Immature natural killer cell (primary cell): ENCODE results near the gene KHK. TPM values are rescaled to one million over a fixed set of nuclear protein-coding genes. Genes with fewer than 3 reads are reported as not detected.
"Not testable (repeated sequence)": the region's sequence is repeated elsewhere in the genome, so short reads cannot be mapped to it uniquely, and the experiment has no call there.

Experiments used
- DNase-seq, 3 donors: peaks; one replicate each; pipeline ENCODE4 v3.0.0; 2022; ENCODE audit warnings: mixed read lengths in 1 of 3
- H3K27ac Mint-ChIP-seq, 6 donors: one replicate each; pipeline ENCODE4 v1.8.0; 2020; ENCODE audit warnings: mixed read lengths in 6 of 6, mild to moderate bottlenecking in 5 of 6, inconsistent platforms in 4 of 6, moderate library complexity in 3 of 6
- H3K27me3 Mint-ChIP-seq, 3 donors: one replicate each; pipeline ENCODE4 v1.8.0; 2020 to 2021; ENCODE audit warnings: low read depth in 3 of 3, mild to moderate bottlenecking in 3 of 3, mixed read lengths in 3 of 3, moderate library complexity in 3 of 3, inconsistent platforms in 1 of 3
- H3K36me3 Mint-ChIP-seq, 3 donors: one replicate each; pipeline ENCODE4 v1.8.0; 2020; ENCODE audit warnings: mixed read lengths in 3 of 3, inconsistent platforms in 2 of 3, mild to moderate bottlenecking in 2 of 3
- H3K4me1 Mint-ChIP-seq, 2 donors: one replicate each; pipeline ENCODE4 v1.8.0; 2020; ENCODE audit warnings: inconsistent platforms in 2 of 2, mild to moderate bottlenecking in 2 of 2, mixed read lengths in 2 of 2, moderate library complexity in 1 of 2
- H3K4me3 Mint-ChIP-seq, 5 donors: one replicate each; pipeline ENCODE4 v1.8.0; 2020; ENCODE audit warnings: mild to moderate bottlenecking in 5 of 5, mixed read lengths in 5 of 5, inconsistent platforms in 3 of 5, moderate library complexity in 3 of 5
- H3K9me3 Mint-ChIP-seq, 6 donors: one replicate each; pipeline ENCODE4 v1.8.0; 2020; ENCODE audit warnings: mild to moderate bottlenecking in 6 of 6, mixed read lengths in 6 of 6, inconsistent platforms in 4 of 6, moderate library complexity in 3 of 6
- polyA plus RNA-seq, 3 donors: library from polyadenylated mRNA; unstranded; fragments of 300-500 nt; fragmentation: Illumina TruSeq; gene quantifications; one replicate each; pipeline ENCODE4 v1.2.3, GENCODE V29; 2021

The KHK gene
- polyA plus RNA-seq, 3 donors from 2014 or later: 7.0 to 9.5 (median 8.4) TPM

DNA sequence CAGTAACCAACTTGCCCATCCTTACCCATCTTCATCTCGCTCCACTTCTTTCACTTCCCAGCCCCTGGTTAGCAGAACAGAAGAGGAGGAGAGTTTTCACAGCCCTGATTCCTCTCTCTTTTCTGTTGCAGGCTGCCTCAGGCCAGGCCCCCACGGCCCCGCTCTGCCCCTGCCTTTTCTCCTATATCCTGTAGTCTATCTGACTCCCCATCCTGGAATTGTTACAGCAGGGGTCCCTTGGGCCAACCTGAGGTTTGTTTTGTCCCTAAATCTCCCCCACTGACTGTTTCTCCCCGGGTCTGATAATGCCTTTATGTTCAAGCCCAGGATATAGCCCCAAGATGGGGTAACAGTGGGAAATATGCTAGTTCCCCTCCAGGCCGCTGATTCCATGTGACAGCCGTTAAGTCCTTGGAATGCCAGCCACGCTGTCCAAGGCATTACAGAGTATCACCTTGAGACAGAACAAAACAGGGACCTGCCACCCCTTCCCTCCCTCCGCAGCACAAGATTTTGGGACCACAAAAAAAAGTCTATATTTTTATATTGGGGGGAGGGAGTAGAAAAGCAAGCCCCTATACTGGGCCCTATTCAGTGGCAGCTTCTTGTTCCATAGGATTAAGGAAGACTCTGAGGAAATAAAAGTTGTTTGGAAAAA lies 16.5 kb upstream of the KHK start:
- Mint-ChIP-seq H3K27ac (peak overlapping the region; percentile 52 to 98 (median 96)), H3K27me3 (no peaks in the 10 kb centered on the region), H3K36me3 (peaks cover 4 to 18% (median 12%) of the 10 kb centered on the region in 3 donors), H3K9me3 (peaks cover 0 to 2% (median 0%) of the 10 kb centered on the region in 6 donors), H3K4me3 (peak overlapping the region; percentile 97 to 98 (median 98)), H3K4me1 (peaks cover 59 to 84% of the 10 kb centered on the region in 2 donors)
- no peak for DNase-seq

DNA sequence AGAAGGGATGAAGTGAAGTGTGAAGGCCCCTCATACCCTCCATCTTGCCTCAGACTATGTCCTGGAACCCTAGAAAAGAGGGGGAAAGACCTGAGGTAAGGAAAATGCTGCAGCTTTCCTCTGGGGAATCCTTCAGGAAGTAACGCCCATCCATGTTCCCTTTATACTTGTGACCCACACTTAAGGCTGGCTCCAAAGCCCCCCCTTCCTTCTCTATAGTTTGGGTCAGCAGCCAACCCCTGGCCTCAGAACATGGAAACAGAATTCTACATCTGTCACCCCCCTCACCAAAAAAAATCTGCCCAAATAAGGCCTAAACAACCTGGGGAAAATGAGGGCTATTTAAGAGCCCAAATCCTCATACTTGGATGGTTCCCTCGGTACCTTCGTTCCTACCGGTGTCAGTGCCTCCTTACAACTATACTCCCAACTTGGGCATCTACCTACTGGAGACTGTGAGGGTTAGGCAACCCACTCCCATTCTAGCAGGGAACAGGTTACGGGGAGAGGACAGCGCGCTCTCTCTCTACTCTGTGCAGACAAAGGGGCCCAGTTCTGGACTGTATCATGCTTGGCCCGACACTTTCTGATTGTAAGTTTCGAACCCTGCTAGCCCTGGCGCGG lies 15.8 kb upstream of the KHK start:
- Mint-ChIP-seq H3K9me3 (peaks cover 0 to 2% (median 0%) of the 10 kb centered on the region in 6 donors), H3K4me1 (peaks cover 63 to 85% of the 10 kb centered on the region in 2 donors), H3K27me3 (no peaks in the 10 kb centered on the region), H3K36me3 (peaks cover 4 to 14% (median 12%) of the 10 kb centered on the region in 3 donors), H3K4me3 (peak overlapping the region; percentile 97 to 98 (median 98)), H3K27ac (peak overlapping the region; percentile 92 to 98 (median 96))
- no peak for DNase-seq

DNA sequence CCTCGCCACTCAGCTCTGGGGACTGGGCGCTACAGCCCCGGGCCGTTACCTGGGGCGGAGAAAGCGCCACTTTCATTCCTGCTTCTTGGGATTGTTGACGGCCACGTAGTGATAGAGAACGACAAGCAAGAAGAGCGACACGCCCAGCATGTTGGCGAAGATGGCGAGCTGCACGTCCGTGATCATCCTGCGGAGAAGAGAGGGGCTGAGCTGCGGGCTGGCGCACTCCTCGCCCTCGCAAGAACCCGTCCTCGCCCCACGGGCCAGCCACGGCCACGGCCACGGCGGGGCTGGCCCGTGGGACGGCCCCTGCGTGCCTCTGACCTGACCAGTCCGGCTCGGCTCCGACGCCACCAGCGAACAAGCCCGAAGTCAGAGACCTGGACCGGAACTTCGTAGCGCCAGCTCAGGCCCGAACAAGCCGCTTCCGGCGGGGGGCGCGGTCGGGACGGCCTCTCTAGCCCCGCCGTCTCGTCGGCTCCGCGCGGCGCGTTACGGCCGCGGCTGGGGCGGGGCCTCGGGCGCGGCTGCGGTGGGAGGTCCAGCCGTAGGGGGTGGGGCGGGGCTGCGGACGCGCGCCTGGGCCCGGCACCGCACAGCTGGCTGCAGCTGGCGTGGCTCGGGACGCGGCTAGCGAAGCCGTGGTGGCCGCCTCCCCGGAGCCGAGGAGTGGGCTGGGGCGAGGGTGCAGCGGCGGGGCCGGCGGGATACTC lies 15.1 kb upstream of the KHK start, which contains the start of gene OST4:
Gene OST4, minus strand, starts transcription at position 378 of the 713 bp plus-strand sequence.
- peak; percentile 90 to 92 (median 91) for DNase-seq
- H3K4me1 Mint-ChIP-seq: peaks cover 66 to 85% of the 10 kb centered on the region in 2 donors
- H3K4me3 Mint-ChIP-seq: peak within 1 kb of the TSS; percentile 97 to 98 (median 98)
- peaks cover 0 to 2% (median 0%) of the 10 kb centered on the region in 6 donors for H3K9me3 Mint-ChIP-seq
- H3K36me3 Mint-ChIP-seq: peaks cover 4 to 12% (median 9%) of the 10 kb centered on the region in 3 donors
- peak within 1 kb of the TSS; percentile 92 to 98 (median 96) for H3K27ac Mint-ChIP-seq
- H3K27me3 Mint-ChIP-seq: no peaks in the 10 kb centered on the region

DNA sequence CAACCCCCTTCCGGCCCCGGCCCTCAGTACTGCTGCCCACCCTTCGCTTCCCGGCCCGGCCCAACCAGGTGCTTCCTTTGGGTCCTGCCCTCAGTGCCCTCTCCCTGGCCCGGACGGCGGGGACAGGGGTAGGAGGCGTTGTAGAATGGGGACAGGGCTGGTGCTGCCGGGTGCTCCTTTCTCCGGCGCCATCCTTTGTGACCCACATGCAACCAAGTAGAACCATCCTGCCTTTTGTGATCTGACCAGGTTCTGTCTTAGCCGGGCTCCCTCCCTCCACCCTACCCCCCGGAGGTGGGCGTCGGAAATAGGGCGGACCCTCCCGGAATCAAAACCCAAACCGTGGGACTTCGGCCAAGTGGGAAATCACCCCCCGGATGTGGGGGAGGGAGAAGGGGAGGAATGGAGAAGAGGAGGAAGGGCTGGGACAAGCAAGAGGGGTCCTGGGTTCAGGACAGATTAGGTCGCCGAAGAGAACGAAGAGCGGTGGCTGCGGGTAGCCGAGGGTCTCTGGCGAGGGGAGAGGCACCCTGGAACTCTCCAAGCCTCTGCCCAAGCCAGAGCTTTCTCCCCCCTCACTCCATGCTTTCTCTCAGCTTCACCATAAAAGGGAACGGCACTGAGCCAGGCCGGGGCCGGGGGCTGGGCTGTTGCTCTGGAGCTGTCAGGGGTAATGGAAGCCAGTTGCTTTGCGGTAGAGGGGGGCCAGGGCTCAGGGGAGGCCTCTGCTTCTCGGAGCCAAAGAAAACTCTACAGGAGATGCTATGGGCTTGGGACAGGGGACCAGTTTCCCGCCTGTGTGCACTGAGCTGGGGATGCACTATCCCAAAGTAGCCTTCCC lies 14.4 kb upstream of the KHK start:
- Mint-ChIP-seq H3K4me3 (peak overlapping the region; percentile 74 to 79 (median 77)), H3K9me3 (peaks cover 0 to 2% (median 0%) of the 10 kb centered on the region in 6 donors), H3K4me1 (peaks cover 71 to 87% of the 10 kb centered on the region in 2 donors), H3K27ac (peak overlapping the region; percentile 46 to 82 (median 80)), H3K36me3 (peaks cover 4 to 12% (median 9%) of the 10 kb centered on the region in 3 donors), H3K27me3 (peaks cover 0 to 3% (median 0%) of the 10 kb centered on the region in 3 donors)
- no peak for DNase-seq

DNA sequence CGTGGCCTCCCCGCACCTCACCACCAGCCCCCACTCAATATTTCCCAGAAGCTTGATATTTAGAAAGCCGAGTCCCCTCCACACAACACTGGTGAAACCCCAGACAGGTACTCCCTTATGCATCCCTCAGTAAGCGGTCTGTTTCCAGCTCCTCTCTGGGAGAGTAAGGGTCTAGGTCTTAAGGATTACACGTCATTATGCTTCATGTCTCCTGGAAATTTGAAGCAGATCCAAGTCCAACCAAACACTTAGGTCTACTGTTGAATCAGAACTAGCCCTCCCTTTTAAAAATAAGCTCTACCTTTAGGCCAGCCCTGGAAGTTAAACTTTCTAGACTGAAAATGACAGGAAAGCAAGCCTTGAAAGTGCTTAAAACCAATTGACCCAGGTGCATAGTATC lies 13.7 kb upstream of the KHK start:
- Mint-ChIP-seq H3K36me3 (peaks cover 4 to 12% (median 9%) of the 10 kb centered on the region in 3 donors), H3K9me3 (peaks cover 0 to 2% (median 0%) of the 10 kb centered on the region in 6 donors), H3K27ac (peak overlapping the region in 5 of 6 donors; percentile 46 to 81 (median 55)), H3K4me3 (peak overlapping the region; percentile 74 to 79 (median 77)), H3K4me1 (peaks cover 75 to 81% of the 10 kb centered on the region in 2 donors), H3K27me3 (peaks cover 0 to 3% (median 0%) of the 10 kb centered on the region in 3 donors)
- DNase-seq: no peak

DNA sequence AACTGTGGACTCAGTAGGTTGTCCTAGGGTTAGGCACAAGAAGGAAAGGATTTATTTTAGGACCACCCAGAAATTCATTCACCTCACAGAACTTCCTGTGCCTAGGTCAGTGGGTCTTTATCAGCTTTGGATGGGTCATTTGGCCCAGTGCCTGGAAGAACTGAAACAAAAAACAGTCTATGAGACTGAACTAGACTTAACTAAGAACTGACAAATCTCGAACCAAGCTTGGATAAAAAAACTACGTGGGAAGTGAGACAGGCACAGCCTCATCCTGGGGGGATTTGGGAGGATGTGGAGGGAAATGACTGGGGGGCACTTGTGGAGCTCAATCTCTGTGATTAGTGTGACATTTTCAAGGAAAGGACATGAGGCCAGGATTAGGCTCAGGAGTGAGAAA lies 12.8 kb upstream of the KHK start:
- peaks cover 4 to 12% (median 9%) of the 10 kb centered on the region in 3 donors for H3K36me3 Mint-ChIP-seq
- H3K4me3 Mint-ChIP-seq: peak overlapping the region in 3 of 5 donors; percentile 0 to 54 (median 25)
- peaks cover 0 to 3% (median 0%) of the 10 kb centered on the region in 3 donors for H3K27me3 Mint-ChIP-seq
- H3K27ac Mint-ChIP-seq: peak overlapping the region; percentile 29 to 86 (median 77)
- H3K9me3 Mint-ChIP-seq: peaks cover 0 to 2% (median 0%) of the 10 kb centered on the region in 6 donors
- DNase-seq: no peak
- peaks cover 72 to 74% of the 10 kb centered on the region in 2 donors for H3K4me1 Mint-ChIP-seq

DNA sequence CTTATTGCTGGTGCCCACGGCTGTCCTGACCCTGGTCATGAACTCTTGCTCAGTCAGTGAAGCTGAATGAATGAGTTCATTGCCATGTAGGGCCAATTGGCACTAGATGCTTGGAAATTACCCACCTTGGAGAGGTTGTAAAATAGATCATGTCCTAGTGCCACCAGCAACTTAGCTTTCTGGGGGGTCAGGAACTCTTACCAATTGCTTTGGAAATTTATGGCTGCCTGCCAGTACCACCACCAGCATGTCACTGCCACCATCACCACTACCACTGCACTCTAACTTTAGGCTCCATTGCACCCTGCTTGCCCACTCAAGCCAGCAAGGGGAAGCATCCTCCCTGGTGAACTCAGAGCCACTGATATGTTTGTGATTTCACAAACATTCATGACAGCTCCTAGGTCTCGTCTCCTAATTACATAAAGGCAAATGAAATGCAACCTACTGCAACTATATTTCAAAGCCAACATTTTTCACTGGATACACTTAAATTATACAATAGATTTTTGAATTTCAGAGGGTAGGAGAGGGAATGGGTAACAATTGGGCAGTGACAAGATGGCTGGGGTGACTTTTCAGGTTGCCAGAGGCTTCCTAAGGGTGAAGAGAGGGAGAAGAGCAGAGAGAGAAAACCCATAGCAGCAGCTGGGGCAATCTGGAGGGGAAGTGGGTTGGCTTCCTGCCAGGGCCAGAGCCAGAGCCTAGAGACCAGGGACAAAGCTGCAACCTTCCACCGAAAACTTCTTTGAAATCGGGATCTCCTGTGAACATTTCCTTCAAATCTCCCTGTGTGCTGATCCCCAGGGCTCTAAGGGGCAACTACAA lies 11.6 kb upstream of the KHK start:
- Mint-ChIP-seq H3K27ac (peak overlapping the region; percentile 77 to 92 (median 88)), H3K9me3 (peaks cover 0 to 2% (median 0%) of the 10 kb centered on the region in 6 donors)

DNA sequence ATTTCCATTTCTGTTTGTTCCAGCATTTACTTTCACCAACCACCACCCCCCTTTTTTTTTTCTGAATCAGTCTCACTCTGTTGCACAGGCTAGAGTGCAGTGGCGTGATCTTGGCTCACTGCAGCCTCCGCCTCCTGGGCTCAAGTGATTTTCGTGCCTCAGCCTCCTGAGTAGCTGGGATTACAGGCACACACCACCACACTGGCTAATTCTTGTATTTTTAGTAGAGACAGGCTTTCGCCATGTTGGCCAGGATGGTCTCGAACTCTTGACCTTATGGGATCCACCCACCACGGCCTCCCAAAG lies 11.1 kb upstream of the KHK start:
- H3K9me3 Mint-ChIP-seq, H3K27me3 Mint-ChIP-seq, DNase-seq, H3K36me3 Mint-ChIP-seq: not testable (repeated sequence)
- Mint-ChIP-seq H3K4me3 (peak overlapping the region; percentile 45 to 73 (median 66)), H3K27ac (peak overlapping the region; percentile 77 to 92 (median 88)), H3K4me1 (peaks cover 56 to 63% of the 10 kb centered on the region in 2 donors)

More for the DNA sequence above, 11.6 kb upstream of the KHK start:
- DNase-seq: peak; percentile 47 to 61 (median 54)
- H3K36me3 Mint-ChIP-seq: peaks cover 0 to 2% (median 0%) of the 10 kb centered on the region in 3 donors
- H3K4me3 Mint-ChIP-seq: peak overlapping the region; percentile 45 to 73 (median 66)
- peaks cover 60 to 64% of the 10 kb centered on the region in 2 donors for H3K4me1 Mint-ChIP-seq
- H3K27me3 Mint-ChIP-seq: peaks cover 0 to 3% (median 0%) of the 10 kb centered on the region in 3 donors

DNA sequence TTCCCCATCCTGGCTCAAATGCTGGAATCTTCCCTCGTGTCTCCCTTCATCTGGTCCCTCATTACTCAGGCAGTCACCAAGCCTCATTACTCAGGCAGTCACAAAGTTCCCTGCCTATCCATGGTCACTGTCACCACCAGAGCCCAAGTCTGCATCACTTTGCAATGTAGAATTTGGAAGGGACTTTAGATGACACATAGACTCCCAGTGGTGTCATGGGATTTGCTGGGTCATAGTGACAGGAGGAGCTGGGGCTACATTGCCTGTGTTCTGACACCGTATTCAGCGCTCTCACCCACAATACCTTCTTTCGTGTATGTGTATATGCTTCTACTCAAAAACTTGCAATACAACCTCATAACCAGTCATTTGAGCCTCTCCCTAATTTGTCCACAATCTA lies 10.2 kb upstream of the KHK start:
- Mint-ChIP-seq H3K27me3 (peaks cover 3 to 5% (median 3%) of the 10 kb centered on the region in 3 donors), H3K4me1 (peaks cover 56 to 63% of the 10 kb centered on the region in 2 donors), H3K9me3 (no peaks in the 10 kb centered on the region), H3K27ac (peak overlapping the region in 5 of 6 donors; percentile 8 to 89 (median 83)), H3K36me3 (no peaks in the 10 kb centered on the region), H3K4me3 (peak overlapping the region; percentile 10 to 65 (median 40))
- DNase-seq: no peak

DNA sequence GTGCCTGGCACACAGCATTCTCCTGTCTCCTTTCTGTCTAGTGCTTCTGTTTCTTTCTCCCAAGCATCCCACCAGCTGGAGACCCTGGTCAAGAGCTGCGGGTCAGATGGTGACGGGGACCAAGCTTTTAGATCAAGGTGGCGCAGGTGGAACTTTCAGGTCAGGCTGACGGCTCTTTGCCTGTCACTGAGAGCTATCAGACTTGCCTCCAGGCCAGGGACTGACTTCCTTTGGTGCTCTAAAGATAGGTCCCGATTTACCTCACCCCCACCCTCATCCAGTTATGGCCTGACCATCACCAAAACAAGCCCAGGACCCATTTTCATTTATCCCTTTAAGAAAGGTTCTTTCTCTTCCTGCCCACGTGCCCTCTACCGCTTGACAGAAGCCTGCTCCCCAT lies 9.3 kb upstream of the KHK start:
- Mint-ChIP-seq H3K4me1 (peaks cover 58 to 65% of the 10 kb centered on the region in 2 donors), H3K27me3 (peaks cover 3 to 6% (median 4%) of the 10 kb centered on the region in 3 donors), H3K36me3 (no peaks in the 10 kb centered on the region), H3K9me3 (no peaks in the 10 kb centered on the region), H3K4me3 (no peak overlapping the region), H3K27ac (peak overlapping the region in 1 of 6 donors; percentile 28)
- DNase-seq: no peak

DNA sequence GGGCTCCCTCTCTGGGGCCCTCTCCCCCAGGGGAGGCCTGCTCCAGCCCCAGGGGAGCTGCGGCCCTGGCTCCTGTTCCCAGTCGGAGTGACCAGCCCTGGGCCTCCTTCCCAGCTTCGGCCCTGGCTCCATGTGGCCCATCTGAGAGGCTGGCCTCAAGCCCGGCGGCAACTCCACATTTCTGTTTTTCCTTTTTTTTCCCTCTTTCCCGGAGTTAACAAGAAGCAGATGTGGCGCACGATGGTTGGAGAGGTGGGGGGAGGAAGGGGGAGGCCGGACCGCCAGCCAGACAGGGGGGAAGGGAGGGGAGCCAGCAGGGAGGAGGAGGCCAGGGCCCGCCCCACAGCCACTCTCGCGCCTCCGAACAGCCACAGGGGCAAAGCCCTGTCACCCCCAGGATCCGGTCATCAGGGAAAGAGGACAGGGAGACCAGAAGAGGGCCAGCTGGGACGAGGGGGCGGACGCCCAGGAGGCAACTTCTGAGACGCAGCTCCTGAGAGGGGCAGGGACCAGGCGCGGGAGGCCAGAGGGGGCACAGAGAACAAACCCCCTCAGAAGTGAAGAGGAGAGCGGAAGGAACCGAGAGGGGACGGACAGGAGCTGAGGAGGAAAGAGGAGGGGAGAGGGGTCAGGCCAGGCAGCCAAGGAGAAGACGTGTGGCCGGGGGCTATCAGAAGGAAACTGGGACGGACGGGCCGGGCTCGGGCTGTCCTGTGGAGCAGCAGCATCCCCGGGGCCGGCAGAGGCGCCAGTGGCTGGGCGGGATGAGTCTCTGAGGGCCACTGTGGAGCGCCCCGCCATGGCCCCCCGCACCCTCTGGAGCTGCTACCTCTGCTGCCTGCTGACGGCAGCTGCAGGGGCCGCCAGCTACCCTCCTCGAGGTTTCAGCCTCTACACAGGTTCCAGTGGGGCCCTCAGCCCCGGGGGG lies 8.0 kb upstream of the KHK start, which contains the start of gene EMILIN1:
Gene EMILIN1, plus strand, starts transcription at position 349 of the 928 bp plus-strand sequence. Its CDS starts 451 bp downstream, at position 800.
- no peaks in the 10 kb centered on the region for H3K9me3 Mint-ChIP-seq
- no peak for DNase-seq
- H3K27ac Mint-ChIP-seq: peak within 1 kb of the TSS in 2 of 6 donors; percentile 26 to 74
- H3K36me3 Mint-ChIP-seq: no peaks in the 10 kb centered on the region
- H3K4me1 Mint-ChIP-seq: peaks cover 46 to 55% of the 10 kb centered on the region in 2 donors
- peaks cover 3 to 6% (median 4%) of the 10 kb centered on the region in 3 donors for H3K27me3 Mint-ChIP-seq
- H3K4me3 Mint-ChIP-seq: no peak within 1 kb of the TSS
